ENCODE results near the gene CDAN1.
A peak's percentile ranks its signal among the peaks of the same experiment; 100 is the strongest.
"Not testable (repeated sequence)": the region's sequence is repeated elsewhere in the genome, so short reads cannot be mapped to it uniquely, and the experiment has no call there.

CDAN1 gene, protein sequence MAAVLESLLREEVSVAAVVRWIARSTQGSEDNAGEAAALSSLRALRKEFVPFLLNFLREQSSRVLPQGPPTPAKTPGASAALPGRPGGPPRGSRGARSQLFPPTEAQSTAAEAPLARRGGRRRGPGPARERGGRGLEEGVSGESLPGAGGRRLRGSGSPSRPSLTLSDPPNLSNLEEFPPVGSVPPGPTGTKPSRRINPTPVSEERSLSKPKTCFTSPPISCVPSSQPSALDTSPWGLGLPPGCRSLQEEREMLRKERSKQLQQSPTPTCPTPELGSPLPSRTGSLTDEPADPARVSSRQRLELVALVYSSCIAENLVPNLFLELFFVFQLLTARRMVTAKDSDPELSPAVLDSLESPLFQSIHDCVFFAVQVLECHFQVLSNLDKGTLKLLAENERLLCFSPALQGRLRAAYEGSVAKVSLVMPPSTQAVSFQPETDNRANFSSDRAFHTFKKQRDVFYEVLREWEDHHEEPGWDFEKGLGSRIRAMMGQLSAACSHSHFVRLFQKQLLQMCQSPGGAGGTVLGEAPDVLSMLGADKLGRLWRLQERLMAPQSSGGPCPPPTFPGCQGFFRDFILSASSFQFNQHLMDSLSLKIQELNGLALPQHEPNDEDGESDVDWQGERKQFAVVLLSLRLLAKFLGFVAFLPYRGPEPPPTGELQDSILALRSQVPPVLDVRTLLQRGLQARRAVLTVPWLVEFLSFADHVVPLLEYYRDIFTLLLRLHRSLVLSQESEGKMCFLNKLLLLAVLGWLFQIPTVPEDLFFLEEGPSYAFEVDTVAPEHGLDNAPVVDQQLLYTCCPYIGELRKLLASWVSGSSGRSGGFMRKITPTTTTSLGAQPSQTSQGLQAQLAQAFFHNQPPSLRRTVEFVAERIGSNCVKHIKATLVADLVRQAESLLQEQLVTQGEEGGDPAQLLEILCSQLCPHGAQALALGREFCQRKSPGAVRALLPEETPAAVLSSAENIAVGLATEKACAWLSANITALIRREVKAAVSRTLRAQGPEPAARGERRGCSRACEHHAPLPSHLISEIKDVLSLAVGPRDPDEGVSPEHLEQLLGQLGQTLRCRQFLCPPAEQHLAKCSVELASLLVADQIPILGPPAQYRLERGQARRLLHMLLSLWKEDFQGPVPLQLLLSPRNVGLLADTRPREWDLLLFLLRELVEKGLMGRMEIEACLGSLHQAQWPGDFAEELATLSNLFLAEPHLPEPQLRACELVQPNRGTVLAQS

GRCh38 chr15:42736793-42737528, at the start of gene CDAN1:
CDAN1 (minus strand) TSS chr15:42737128; CDS start chr15:42737102, 26 bp downstream.
- DNase-seq (ENCODE audit: low read depth) = peak; percentile 50

- DNase-seq (ENCODE audit: low read depth) = no peak
Observed at GRCh38 chr15:42785569-42785968, 48.6 kb upstream of the CDAN1 start.

DNA sequence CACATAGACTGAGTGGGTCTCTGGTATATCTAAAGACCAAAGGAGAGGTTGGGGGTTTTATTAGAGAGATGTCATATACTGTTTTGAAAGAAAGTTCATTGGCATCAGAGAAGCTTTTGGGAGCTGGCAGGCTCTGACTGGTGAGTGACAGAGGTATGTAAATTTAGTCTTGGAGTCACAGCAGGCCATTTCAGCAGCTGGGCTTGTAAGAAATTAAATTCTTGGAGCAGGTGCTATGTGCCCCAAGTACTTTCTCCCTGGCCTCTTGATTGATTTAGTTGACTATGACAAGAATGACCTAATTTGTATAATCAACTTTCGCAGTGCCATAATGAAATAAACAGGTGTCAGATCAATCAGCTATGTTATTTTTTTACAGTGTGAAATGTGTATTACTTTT, 47.8 kb upstream of the CDAN1 start:
- DNase-seq (ENCODE audit: low read depth) = no peak

DNA sequence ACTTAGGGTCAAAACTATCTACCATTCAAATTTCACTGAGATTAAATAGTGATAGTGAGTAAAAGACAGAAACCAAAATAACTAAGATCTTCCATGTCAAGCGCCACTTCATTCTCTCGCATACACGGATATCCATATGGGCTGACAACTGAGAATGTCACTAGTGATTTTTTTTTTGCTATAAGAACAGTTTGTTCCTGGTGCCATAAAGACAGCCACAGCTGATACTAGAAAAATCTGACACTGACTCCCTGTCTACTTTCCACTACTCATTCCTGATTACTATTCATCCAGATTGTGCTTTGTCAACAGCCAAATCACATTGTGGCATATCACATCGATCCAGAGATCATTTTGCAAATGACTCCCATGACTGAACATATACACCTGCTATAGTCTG, 45.8 kb upstream of the CDAN1 start:
- DNase-seq (ENCODE audit: low read depth) = no peak

GRCh38 chr15:42775416-42775815, 38.5 kb upstream of the CDAN1 start:
- no peak for DNase-seq (ENCODE audit: low read depth)

- no peak for DNase-seq (ENCODE audit: low read depth)
Observed at GRCh38 chr15:42772901-42773300, 36.0 kb upstream of the CDAN1 start.

GRCh38 chr15:42772144-42772543, 35.2 kb upstream of the CDAN1 start:
- no peak for DNase-seq (ENCODE audit: low read depth)

DNA sequence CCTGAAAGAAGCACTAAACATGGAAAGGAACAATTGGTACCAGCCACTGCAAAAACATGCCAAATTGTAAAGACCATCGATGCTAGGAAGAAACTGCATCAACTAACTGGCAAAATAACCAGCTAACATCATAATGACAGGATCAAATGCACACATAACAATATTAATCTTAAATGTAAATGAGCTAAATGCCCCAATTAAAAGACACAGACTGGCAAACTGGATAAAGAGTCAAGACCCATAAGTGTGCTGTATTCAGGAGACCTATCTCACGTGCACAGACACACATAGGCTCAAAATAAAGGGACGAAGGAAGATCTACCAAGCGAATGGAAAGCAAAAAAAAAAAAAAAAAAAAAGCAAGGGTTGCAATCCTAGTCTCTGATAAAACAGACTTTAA, 29.2 kb upstream of the CDAN1 start:
- not testable (repeated sequence) for DNase-seq (ENCODE audit: low read depth)

DNA sequence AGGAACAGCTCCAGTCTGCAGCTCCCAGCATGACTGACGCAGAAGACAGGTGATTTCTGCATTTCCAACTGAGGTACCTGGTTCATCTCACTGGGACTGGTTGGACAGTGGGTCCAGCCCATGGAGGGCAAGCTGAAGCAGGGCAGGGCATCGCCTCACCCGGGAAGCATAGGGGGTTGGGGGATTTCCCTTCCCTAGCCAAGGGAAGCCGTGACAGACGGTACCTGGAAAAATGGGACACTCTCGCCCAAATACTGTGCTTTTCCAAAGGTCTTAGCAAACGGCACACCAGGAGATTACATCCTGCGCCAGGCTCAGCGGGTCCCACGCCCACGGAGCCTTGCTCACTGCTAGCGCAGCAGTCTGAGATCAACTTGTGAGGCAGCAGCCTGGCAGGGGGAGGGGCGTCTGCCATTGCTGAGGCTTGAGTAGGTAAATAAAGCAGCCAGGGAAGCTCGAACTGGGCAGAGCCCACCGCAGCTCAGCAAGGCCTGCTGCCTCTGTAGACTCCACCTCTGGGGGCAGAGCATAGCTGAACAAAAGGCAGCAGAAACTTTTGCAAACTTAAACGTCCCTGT, 27.3 kb upstream of the CDAN1 start:
- not testable (repeated sequence) for DNase-seq (ENCODE audit: low read depth)

DNA sequence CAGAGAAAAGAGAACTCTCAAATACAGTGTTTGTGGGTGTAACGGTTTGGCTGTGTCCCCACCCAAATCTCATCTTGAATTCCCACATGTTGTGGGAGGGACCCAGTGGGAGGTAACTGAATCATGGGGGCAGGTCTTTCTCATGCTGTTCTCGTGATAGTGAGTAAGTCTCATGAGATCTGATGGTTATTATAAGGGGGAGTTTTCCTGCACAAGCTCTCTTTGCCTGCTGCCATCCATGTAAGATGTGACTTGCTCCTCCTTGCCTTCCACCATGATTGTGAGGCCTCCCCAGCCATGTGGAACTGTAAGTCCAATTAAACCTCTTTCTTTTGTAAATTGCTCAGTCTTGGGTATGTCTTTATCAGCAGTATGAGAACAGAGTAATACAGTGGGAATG, 24.9 kb upstream of the CDAN1 start:
- not testable (repeated sequence) for DNase-seq (ENCODE audit: low read depth)

DNA sequence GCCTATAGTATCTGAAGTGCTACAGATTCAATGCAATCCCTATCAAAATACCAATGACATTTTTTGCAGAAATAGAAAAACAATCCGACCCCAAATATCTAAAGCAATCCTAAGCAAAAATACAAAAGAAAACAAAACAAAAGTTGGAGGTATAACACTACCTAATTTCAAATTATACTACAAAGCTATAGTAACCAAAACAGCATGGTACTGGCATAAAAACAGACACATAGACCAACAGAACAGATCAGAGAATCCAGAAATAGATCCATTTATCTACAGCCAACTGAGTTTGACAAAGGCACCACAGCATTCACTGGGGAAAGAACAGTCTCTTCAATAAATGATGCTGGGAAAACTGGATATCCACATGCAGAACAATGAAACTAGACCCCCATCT, 23.8 kb upstream of the CDAN1 start:
- no peak for DNase-seq (ENCODE audit: low read depth)

- no peak for DNase-seq (ENCODE audit: low read depth)
Observed at GRCh38 chr15:42759093-42759492, 22.2 kb upstream of the CDAN1 start.

GRCh38 chr15:42750306-42750705, 13.4 kb upstream of the CDAN1 start:
- DNase-seq (ENCODE audit: low read depth) = no peak

DNA sequence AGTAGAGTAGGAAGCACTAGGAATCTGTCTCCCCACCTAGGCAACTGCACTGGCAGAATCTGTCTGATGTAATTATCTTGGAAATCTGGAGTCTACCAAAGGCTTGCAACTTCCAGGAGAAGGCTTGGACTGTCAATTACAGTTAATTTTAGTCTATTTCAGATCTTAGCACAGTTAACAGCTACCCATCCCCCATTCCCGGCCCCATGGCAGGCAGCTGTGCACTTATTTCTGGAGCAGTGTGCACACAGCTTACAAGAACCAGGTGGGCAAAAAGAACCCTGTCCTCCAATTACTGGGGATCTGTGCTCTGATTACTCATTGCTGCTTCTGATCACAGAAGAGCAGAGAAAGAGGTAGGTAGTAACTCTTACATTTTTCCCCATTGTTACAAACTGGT, 12.3 kb upstream of the CDAN1 start:
- no peak for DNase-seq (ENCODE audit: low read depth)

GRCh38 chr15:42744195-42744594, 7.3 kb upstream of the CDAN1 start:
- DNase-seq (ENCODE audit: low read depth) = no peak

DNA sequence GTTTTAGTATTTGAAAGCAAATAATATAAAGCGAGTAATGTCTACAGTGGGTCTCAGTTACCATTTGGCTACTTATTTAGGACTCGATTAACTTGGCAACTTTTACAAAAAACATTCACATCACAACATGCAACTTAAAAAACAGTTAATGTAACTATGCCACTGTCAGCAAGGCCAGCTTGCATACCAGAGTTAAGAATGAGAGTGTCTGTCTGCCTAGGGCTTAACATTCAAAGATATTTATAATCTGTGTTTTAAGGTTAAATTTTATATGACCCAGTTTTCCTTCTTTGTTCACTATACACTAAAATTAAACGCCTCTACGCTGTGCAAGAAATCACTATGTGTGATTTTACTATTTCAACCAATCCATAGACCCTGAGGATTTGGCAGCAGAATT, 5.2 kb upstream of the CDAN1 start:
- DNase-seq (ENCODE audit: low read depth) = no peak

DNA sequence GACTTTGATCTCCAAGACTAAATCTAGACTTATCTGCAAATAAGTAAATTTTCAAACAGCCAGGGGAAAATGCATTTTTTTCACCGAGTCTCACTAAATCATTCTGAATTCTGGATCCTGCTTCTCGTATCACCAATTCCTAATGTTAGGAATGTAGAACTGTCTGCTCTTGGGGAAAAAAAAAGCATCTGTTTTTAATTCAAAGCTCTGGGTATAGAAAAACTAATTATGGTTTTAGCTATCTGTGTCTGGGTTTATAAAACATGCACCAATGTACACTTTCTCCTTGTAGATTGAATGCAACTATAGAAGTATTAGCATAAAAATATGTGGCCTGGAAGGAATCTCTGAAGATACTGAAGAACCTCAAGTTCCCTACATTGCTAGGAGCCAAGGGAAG, 4.8 kb upstream of the CDAN1 start:
- no peak for DNase-seq (ENCODE audit: low read depth)

DNA sequence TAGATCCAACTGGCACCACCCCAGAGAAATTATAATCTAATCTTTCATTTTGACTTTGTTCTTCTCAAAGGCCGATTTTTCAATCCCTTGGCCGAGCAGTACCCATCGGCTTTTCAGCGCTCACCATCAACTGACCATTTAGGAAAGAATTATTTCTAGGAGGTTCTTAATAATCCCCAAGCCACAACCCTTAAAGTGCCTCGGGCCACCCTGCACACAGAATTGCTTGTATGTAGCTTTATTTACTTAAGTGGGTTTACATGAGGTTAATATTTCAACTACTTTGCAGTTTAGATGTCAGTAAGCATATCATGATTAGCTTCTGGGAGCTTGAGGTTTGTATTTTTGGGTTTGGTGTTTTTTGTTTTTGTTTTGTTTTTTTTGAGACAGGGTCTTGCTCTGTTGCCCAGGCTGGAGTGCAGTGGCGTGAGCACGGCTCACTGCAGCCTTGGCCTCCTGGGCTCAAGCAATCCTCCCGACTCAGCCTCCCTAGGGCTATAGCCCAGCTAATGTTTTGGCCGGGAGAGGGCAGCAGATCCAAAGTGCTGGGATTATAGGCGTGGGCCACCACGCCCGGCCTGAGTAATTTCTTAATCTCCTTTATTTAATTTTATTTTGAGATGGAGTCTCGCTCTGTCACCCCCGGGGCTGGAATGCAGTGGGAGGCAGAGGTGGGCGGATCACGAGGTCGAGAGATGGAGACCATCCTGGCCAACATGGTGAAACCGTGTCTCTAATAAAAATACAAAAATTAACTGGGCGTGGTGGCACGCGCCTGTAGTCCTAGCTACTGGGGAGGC, 801 bp upstream of the CDAN1 start:
- no peak for DNase-seq (ENCODE audit: low read depth)

DNA sequence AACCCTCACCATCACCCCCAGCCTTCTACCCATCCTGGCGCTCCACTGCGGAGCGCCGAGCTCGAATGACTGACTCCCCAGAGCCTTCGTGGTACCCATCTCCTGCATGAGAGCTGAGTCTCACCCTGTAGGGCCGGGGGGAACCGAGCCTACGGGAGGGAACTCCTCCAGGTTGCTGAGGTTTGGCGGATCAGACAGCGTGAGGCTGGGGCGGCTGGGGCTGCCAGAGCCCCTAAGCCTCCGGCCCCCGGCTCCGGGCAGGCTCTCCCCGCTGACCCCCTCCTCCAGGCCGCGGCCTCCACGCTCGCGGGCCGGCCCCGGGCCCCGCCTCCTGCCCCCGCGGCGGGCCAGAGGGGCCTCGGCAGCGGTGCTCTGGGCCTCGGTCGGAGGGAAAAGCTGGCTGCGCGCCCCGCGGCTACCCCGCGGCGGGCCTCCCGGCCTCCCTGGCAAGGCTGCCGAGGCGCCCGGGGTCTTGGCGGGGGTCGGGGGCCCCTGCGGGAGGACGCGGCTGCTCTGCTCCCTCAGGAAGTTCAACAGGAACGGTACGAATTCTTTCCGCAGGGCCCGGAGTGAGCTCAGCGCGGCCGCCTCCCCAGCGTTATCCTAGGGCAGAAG, 643 bp downstream of the CDAN1 start:
- DNase-seq (ENCODE audit: low read depth) = no peak
